Measurements from ENCODE around the gene FBXW7. TPM values are rescaled to one million over a fixed set of nuclear protein-coding genes. Genes with fewer than 3 reads are reported as not detected.
A peak's percentile ranks its signal among the peaks of the same experiment; 100 is the strongest.

FBXW7 gene
- total RNA-seq, 3 donors from 2014 or later (not counting 1 experiment from before 2014, with no cell fraction given) = 172 to 202 (median 175) TPM

- TF ChIP-seq CTCF (IDR thresholded peaks at IDR 0.05) = no peak
- H3K4me1 Mint-ChIP-seq = peaks cover 10 to 21% of the 10 kb centered on the region in 2 donors
- ATAC-seq (no peak), DNase-seq (no peak)
- Histone ChIP-seq H3K4me3 (ENCODE audit: low read length) (no peak overlapping the region), H3K4me1 (ENCODE audit: control insufficient read depth, insufficient read depth, low read length) (no peaks in the 10 kb centered on the region), H3K27ac (ENCODE audit: low read length) (no peak overlapping the region), H3K36me3 (ENCODE audit: control insufficient read depth, insufficient read depth, low read length) (no peaks in the 10 kb centered on the region), H3K9me3 (ENCODE audit: control insufficient read depth, insufficient read depth, low read length) (no peaks in the 10 kb centered on the region), H3K27me3 (ENCODE audit: control insufficient read depth, insufficient read depth, low read length) (no peaks in the 10 kb centered on the region)
- no peaks in the 10 kb centered on the region for H3K36me3 Mint-ChIP-seq
- H3K27ac Mint-ChIP-seq = no peak overlapping the region
- H3K27me3 Mint-ChIP-seq (ENCODE audit: low read depth in 2 of 2) = no peaks in the 10 kb centered on the region
- 93% methylated on average over 6 of the region's 6 CpGs for WGBS (ENCODE audit: insufficient coverage)
- no peak overlapping the region for H3K4me3 Mint-ChIP-seq
- H3K9me3 Mint-ChIP-seq = no peaks in the 10 kb centered on the region
- intact Hi-C loops (cut with micrococcal nuclease) = no loop called here
These were observed 87.7 kb downstream of the FBXW7 start for GRCh38 chr4:152448038-152448707.

GRCh38 chr4:152443859-152444258, 92.0 kb downstream of the FBXW7 start:
- intact Hi-C loops (cut with micrococcal nuclease) = no loop called here
- no peak for TF ChIP-seq CTCF (IDR thresholded peaks at IDR 0.05)
- no peak overlapping the region for H3K27ac Mint-ChIP-seq
- no peak for ATAC-seq
- no peaks in the 10 kb centered on the region for H3K4me1 ChIP-seq (ENCODE audit: control insufficient read depth, insufficient read depth, low read length)
- no peak overlapping the region for H3K4me3 Mint-ChIP-seq
- H3K4me1 Mint-ChIP-seq = peaks cover 31% of the 10 kb centered on the region in 2 donors
- H3K27me3 Mint-ChIP-seq (ENCODE audit: low read depth in 2 of 2) = no peaks in the 10 kb centered on the region
- H3K36me3 Mint-ChIP-seq = no peaks in the 10 kb centered on the region
- no peaks in the 10 kb centered on the region for H3K9me3 Mint-ChIP-seq
- WGBS (ENCODE audit: insufficient coverage) = 100% methylated on average over 1 of the region's 3 CpGs
- H3K27ac ChIP-seq (ENCODE audit: low read length) = no peak overlapping the region
- no peak for DNase-seq
- no peak overlapping the region for H3K4me3 ChIP-seq (ENCODE audit: low read length)
- no peaks in the 10 kb centered on the region for H3K9me3 ChIP-seq (ENCODE audit: control insufficient read depth, insufficient read depth, low read length)
- no peaks in the 10 kb centered on the region for H3K27me3 ChIP-seq (ENCODE audit: control insufficient read depth, insufficient read depth, low read length)
- no peaks in the 10 kb centered on the region for H3K36me3 ChIP-seq (ENCODE audit: control insufficient read depth, insufficient read depth, low read length)

- no peak overlapping the region for H3K27ac ChIP-seq (ENCODE audit: low read length)
- no peak overlapping the region for H3K27ac Mint-ChIP-seq
- intact Hi-C loops (cut with micrococcal nuclease) = no loop called here
- no peaks in the 10 kb centered on the region for H3K27me3 Mint-ChIP-seq (ENCODE audit: low read depth in 2 of 2)
- TF ChIP-seq CTCF (IDR thresholded peaks at IDR 0.05) = no peak
- no peak overlapping the region for H3K4me3 ChIP-seq (ENCODE audit: low read length)
- no peaks in the 10 kb centered on the region for H3K9me3 Mint-ChIP-seq
- no peak overlapping the region for H3K4me3 Mint-ChIP-seq
- DNase-seq (no peak), ATAC-seq (no peak)
- no peaks in the 10 kb centered on the region for H3K36me3 Mint-ChIP-seq
- H3K4me1 ChIP-seq (ENCODE audit: control insufficient read depth, insufficient read depth, low read length) = no peaks in the 10 kb centered on the region
- no peaks in the 10 kb centered on the region for H3K27me3 ChIP-seq (ENCODE audit: control insufficient read depth, insufficient read depth, low read length)
- 97% methylated on average over 7 of the region's 7 CpGs for WGBS (ENCODE audit: insufficient coverage)
- peaks cover 56 to 64% of the 10 kb centered on the region in 2 donors for H3K4me1 Mint-ChIP-seq
- H3K9me3 ChIP-seq (ENCODE audit: control insufficient read depth, insufficient read depth, low read length) = no peaks in the 10 kb centered on the region
- H3K36me3 ChIP-seq (ENCODE audit: control insufficient read depth, insufficient read depth, low read length) = no peaks in the 10 kb centered on the region
These were observed 98.3 kb downstream of the FBXW7 start for GRCh38 chr4:152437561-152437960.

DNA sequence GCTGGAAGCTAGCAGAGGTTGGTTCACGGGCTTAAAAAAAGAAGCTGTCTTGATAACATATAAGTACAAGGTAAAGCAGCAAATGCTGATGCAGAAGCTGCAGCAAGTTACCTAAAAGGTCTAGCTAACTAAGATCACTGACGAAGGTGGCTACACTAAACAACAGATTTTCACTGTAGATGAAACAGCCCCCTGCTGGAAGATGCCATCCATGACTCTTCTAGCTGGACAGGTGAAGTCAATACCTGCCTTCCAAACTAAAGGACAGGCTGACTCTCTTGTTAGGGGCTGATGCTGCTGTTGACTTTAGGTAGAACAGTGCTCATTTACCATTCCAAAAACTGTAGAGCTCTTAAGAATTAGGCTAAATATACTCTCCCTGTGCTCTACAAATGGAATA, 99.5 kb downstream of the FBXW7 start:
- Mint-ChIP-seq H3K36me3 (no peaks in the 10 kb centered on the region), H3K9me3 (no peaks in the 10 kb centered on the region), H3K4me1 (peaks cover 58 to 66% of the 10 kb centered on the region in 2 donors), H3K27ac (peak overlapping the region in 1 of 2 donors; percentile 52), H3K4me3 (no peak overlapping the region), H3K27me3 (ENCODE audit: low read depth in 2 of 2) (no peaks in the 10 kb centered on the region)
- Histone ChIP-seq H3K27ac (ENCODE audit: low read length) (no peak overlapping the region), H3K36me3 (ENCODE audit: control insufficient read depth, insufficient read depth, low read length) (no peaks in the 10 kb centered on the region), H3K4me1 (ENCODE audit: control insufficient read depth, insufficient read depth, low read length) (no peaks in the 10 kb centered on the region), H3K4me3 (ENCODE audit: low read length) (no peak overlapping the region), H3K9me3 (ENCODE audit: control insufficient read depth, insufficient read depth, low read length) (no peaks in the 10 kb centered on the region), H3K27me3 (ENCODE audit: control insufficient read depth, insufficient read depth, low read length) (no peaks in the 10 kb centered on the region)
- TF ChIP-seq CTCF (IDR thresholded peaks at IDR 0.05) = no peak
- peak in 1 of 2 donors; percentile 18 for DNase-seq
- intact Hi-C loops (cut with micrococcal nuclease) = no loop called here
- 98% methylated on average over 2 of the region's 2 CpGs for WGBS (ENCODE audit: insufficient coverage)
- no peak for ATAC-seq
